HG02981 (cell line): ENCODE measurements around the gene NFATC2IP.

Source experiments
- ATAC-seq: cut with Tn5 transposase; IDR thresholded peaks from one replicate; pipeline ENCODE4 v1.9.1; 2021; ENCODE audit warnings: mild to moderate bottlenecking, moderate library complexity; ENCODE audit not compliant: unreplicated experiment

NFATC2IP gene

DNA sequence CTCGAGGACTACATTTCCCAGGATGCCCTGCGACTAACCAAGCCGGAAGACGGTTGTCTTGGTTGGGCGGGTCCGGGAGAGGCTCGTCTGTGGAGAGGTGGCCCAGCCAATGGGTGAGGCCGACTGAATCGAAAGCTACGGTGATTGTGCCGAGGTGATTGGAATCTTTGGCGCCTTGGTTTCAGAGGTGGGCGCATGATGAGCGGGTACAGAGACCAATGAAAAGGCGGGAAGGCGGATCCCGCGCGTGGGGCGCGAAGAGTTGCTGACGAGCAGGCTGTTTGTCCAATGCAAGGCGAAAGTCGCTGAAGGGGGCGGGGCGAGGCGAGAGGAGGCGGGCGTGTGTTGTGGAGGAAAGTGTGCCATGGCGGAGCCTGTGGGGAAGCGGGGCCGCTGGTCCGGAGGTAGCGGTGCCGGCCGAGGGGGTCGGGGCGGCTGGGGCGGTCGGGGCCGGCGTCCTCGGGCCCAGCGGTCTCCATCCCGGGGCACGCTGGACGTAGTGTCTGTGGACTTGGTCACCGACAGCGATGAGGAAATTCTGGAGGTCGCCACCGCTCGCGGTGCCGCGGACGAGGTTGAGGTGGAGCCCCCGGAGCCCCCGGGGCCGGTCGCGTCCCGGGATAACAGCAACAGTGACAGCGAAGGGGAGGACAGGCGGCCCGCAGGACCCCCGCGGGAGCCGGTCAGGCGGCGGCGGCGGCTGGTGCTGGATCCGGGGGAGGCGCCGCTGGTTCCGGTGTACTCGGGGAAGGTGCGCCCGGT lies at the start of gene NFATC2IP:
TSS of gene NFATC2IP (plus strand) at position 290 of the 762 bp plus-strand sequence. CDS start at position 365, 75 bp downstream.
- peak; percentile 90 for ATAC-seq

DNA sequence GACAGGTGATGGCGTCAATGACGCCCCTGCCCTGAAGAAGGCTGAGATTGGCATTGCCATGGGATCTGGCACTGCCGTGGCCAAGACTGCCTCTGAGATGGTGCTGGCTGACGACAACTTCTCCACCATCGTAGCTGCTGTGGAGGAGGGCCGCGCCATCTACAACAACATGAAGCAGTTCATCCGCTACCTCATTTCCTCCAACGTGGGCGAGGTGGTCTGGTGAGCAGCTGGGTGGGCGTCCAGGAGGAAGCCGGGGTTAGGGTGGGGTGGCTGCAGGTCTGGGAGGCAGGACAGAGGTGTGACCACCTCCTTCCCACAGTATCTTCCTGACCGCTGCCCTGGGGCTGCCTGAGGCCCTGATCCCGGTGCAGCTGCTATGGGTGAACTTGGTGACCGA lies 48.9 kb upstream of the NFATC2IP start:
- ATAC-seq = no peak

DNA sequence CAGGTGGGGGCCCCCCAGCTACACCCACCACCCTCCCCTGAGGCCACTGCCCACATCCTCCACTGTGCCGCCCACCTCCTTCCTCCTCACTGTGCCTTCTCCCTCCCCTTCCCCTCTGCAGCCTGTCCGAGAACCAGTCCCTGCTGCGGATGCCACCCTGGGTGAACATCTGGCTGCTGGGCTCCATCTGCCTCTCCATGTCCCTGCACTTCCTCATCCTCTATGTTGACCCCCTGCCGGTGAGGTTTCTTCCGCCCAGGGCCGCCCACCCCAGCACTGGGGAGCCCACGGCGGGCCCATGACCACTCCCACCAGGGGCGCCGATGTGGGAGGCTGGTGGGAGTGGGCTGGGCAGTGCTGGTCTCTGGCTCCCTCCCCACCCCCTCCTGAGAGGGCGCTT lies 47.8 kb upstream of the NFATC2IP start:
- ATAC-seq = no peak

DNA sequence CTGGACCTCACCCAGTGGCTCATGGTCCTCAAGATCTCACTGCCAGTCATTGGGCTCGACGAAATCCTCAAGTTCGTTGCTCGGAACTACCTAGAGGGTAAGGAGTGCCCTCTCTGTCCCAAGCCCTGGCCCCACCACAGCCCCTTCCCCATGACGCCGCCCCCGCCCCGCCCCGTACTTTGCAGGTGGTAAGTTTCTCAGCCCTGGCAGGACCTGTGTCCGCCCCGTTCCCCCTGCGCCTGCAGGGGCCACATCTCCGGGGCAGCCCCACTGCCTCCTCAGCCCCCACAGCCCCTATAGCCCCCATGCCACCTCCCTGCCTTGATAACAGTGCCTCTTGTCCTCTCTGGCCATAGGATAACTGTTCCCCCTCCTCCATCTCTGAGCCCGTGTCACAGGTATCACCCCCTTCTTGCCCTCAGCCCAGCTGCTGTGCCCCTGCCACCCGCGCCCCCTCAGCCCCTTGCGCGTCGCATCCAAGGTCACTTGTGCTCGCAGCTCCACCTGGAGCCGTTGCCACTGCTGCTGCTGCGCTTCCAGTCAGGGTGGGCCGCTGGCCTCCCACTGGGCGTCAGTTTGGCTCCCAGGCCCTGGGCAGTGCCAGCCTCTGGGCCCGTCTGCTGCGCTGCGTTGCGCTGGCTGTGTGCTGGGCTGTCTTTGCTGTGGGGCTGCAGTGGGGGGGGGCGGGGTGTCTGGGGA lies 47.2 kb upstream of the NFATC2IP start:
- ATAC-seq = no peak

DNA sequence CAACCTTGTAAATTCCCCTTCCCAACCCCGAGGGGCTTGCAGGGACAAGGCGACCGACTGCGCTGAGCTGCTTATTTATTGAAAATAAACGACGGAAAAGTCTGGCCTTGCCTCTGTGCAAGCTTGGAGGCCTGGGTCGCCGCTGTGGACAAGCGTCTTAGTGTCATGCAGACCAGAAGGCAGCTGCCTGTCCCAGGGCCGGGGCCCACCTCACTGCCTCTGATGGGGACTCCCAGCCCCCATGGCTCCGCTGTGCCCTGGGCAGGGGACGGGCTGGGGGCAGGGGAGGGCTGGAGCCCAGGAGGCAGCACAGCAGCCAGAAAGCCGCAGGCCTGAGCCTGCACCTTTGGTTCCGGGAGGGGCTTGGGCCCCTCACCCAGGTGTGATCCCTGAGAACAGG lies 46.4 kb upstream of the NFATC2IP start:
- ATAC-seq = no peak

DNA sequence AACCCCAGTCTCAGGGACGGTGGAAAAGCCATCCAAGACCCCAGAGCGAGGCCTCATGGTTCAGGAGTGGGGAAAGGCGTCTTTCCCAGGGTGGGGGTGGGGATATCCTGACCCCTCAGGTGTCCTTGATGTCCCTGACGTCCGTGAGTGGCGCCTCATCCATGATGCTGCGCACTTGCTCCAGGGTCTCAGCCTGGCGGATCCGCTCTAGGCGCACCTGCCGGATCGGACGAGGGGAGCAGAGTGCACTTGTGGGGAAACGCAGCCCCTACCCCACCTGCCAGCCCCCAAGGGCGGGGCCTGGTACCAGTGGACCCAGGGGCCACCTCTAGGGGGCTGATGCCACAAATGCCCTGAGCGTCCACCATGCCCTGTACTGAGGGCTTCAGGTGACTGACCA lies 45.9 kb upstream of the NFATC2IP start:
- ATAC-seq = no peak

DNA sequence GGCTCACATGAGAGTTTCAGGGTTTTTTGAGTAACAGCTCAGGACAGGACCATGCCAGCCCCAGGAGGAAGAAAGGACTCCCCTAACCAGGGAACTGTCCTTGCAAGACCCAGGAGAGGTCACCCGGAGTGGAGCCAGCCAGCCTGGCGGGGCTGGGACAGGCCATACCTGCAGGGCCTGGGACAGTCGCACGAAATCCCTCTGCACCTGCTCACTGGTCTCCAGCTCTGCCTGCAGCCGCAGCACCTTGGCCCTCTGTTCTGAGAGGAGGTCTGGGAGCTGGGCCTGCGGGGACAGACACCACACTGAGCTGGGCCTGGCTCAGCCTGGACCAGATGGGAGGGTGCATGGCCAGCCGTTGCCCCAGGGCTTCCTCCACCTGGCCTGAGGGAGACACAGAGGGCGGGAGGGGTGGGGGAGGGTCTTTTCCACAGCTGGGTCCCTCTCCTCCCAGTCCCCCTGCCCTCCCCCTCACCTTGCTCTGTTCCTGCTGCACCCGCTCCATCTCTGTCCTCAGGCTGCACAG lies 45.4 kb upstream of the NFATC2IP start:
- no peak for ATAC-seq

DNA sequence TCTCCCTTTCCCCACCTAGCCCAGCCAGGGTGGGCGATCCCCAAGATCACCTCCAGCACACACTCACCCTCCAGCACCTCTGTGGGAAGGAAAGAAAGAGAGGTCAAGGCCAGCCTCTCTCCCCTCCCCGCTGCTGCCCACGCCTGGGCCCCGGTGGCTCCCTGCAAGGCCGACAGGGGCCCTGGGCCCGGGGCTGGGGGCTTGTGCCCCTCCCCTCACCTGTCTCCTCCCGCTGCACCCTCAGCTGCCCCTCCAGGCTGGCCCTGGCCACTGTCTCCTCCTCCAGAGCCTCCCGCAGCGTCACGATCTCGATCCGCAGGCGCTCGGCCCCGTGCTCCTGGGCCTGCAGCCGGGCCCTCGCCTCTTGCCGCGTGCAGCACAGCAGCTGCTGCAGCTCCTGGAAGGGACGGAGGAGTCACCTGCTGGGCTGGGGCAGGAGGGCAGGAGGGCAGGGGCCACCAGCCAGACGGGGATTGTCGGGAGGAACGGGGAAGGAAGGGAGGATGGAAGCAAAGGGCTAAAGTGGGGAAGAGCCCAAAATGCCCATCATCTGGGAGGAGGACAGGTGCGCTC lies 44.9 kb upstream of the NFATC2IP start:
- ATAC-seq = no peak

DNA sequence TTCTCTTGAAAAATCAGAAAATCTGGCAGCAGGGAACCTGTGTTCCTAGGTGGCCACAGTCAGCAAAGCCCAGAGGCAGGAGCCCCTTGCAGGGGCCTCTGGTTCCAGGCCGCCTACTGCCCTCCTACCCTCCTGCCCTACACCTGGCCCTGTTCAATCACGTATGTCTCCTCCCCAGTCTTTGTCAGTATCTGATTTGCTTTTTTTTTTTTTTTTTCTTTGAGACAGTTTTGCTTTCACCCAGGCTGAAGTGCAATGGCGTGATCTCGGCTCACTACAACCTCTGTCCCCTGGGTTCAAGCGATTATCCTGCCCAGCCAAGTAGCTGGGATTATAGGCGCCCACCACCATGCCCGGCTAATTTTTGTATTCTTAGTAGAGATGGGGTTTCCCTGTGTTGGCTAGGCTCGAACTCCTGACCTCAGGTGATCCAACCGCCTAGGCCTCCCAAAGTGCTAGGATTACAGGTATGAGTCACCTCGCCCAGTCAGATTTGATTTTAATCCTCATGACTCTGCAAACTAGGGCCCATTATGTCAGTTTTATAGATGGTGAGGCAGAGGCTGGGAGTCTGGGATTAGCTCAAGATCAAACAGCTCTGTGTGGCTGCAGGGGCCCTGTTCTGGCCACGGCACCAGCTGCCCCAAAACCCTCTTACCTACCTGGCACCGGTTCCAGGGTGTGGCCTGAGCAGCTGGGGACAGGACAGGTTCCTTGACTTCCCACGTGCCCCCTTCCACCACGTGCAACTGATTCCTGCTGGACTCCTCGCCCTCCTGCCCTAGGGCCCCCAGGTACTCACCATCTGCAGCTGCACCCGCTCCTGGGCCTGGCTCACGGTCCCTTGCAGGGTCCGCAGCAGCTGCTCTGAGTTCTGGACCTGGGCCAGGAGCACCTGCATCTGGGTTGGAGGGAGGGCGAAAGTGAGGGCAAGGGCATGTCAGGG lies 40.4 kb upstream of the NFATC2IP start:
- no peak for ATAC-seq

DNA sequence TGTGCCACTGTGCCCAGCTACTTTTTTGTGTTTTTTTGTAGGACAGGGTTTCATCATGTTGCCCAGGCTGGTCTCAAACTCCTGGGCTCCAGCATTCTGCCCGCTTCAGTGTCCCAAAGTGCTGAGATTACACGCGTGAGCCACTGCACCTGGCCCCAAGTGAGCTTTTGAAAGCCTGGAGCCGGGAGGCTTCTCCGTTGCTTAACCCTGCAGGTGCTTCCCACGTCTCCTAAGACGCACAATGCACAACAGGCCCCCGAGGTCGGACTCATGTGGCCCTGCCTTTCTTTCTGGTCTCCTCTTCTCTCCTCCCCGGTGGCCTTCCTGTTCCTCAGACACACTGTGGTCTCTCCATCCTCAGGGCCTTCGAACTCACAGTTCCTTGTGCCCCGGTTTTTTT lies 38.2 kb upstream of the NFATC2IP start:
- ATAC-seq = no peak

DNA sequence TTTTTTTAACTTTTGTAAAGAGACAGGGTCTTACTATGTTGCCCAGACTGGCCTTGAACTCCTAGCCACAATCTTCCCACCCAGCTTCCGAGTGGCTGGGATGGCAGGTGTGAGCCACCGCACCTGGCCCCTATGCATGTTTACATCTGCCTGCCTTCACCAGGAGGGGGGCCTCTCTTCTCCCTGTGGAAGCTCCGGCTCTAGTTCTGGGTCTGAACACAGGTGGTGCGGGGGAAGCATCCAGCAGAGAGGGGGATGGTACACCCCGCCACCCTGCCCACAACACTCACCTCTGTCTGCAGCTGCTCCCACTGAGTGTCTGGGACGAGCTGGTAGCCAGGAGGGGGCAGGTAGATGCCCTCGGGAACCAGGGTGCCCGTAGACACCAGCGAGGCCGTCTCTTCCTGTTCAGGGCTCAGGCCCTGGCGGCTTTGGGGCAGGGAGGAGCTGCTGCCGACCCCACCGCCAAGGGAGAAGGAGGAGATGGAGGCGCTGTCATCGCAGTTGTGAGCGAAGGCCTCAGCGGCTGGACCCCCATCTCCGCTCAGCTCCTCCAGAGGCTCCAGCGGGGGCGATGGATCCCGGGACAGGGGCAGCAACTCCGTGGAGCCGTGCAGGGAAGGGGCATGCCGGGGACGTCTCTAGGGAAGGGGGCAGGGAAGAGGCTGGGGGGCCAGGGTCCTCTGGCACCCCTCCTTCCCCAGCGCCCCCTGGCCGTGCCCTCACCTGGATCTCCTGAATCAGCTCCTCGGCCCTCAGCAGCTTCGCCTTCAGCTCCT lies 36.6 kb upstream of the NFATC2IP start:
- ATAC-seq = no peak

DNA sequence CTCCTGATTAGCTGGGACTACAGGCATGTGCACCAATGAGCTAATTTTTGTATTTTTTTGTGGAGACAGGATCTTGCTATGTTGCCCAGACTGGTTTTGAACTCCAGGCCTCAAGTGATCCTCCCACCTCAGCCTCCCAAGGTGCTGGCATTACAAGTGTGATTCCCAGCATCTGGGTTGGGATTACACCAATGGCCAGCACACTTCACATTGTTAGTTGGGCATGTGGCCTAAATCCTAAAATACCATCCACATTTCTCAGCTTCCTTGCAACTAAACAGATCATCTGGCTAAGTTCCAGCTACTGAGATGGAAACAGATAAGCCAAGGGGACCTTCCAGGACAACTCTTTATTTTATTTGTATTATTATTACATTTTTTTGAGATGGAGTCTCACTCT lies 35.6 kb upstream of the NFATC2IP start:
- ATAC-seq = no peak

DNA sequence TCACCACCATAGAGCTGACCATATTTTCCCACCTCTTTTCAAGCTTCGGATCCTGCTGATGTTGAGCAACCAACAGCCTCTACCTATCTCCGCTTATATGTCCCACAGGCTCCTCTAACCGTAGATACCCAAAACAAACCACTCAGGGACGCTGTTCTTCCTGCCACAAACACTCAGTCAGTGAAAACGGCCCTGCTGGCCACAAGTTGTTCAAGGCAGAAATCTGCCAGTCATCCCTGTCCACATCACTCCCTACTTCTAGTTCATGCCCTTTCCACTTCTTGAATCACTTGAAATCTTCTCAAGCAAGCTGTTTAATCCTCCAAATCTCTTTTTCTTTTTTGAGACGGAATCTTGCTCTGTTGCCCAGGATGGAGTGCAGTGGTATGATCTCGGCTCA lies 33.6 kb upstream of the NFATC2IP start:
- ATAC-seq = no peak

DNA sequence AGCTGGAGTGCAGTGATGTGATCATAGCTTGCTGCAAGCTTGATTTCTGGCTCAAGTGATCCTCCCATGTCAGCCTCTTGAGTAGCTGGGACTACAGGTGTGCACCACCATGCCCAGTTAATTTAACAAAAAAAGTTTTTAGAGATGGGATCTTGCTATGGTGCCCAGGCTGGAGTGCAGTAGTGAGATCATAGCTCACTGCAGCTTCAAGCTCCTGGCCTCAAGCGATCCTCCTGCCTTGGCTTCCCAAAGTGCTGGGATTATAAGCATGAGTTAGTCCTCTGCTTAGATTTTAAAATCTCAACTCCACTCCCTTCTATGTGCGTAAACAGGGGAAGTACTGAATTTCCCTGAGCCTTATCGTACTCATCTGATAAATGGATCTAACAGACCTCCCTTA lies 32.0 kb upstream of the NFATC2IP start:
- ATAC-seq = no peak

DNA sequence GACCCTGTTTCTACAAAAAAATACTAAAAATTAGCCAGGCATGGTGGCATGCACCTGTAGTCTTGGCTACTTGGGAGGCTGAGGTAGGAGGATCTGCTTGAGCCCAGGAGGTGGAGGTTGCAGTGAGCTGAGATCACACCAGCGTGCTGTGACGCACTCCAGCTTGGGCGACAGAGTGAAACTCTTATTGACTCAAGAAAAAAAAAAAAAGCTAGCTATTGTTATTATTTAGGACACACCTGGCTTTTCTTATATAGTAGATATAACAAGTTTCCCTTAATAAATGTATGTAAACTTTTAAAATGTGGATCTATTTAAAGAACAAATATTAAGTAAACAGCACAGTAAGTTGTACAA lies 27.5 kb upstream of the NFATC2IP start:
- no peak for ATAC-seq

DNA sequence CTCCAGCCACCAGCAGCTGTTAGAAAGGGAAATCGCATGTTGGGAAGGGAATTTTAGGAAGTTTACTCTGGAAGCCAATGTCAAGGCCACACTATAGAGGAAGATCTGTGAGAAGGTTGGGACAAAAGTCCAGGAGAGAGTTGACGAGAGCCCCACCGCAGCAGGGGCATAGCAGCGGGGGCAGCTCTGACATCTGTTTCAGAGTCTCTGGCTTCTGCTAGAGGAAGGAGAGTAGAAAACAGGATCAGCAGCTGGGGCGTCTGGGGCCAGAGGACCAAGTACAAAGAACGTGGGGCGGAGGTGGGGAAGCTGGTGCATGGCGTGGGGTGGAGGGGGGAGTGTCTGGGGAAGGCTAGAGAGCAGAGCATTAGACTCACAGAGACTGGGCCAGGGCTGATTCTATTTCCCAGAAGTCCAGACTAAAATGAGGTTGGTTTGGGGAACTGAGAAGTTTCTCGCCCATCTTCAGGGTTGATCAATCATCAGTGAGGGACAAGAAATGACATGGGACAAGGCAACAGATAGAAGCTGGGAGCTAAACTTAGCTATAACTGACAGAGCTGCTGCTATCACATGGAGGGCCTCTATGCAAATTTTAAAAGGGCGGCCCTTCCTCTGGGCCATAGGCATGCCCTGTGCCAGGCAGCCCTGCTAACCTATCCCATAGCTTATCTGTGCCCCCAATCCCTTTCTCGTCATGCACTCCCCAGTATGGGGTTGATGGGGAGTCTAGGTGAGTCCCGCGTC lies 26.9 kb upstream of the NFATC2IP start:
- peak; percentile 47 for ATAC-seq

DNA sequence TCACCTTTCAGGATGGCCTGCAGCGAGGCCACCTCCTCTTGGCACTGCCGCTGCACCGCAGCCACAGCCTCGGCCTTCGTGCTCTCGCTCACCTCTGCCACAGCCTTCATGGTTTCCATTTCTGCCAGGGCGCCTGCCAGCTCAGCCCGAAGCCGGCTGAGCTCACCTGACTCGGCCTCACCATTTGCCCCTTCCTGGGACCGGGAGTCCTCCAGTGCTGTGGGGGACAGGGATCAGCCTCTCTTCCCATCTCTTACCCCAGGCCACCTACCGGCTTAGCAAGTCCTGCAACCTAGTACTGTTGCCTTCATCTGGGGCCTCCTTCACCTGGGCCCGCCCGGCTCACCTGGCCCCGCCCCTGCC lies 26.4 kb upstream of the NFATC2IP start:
- no peak for ATAC-seq

DNA sequence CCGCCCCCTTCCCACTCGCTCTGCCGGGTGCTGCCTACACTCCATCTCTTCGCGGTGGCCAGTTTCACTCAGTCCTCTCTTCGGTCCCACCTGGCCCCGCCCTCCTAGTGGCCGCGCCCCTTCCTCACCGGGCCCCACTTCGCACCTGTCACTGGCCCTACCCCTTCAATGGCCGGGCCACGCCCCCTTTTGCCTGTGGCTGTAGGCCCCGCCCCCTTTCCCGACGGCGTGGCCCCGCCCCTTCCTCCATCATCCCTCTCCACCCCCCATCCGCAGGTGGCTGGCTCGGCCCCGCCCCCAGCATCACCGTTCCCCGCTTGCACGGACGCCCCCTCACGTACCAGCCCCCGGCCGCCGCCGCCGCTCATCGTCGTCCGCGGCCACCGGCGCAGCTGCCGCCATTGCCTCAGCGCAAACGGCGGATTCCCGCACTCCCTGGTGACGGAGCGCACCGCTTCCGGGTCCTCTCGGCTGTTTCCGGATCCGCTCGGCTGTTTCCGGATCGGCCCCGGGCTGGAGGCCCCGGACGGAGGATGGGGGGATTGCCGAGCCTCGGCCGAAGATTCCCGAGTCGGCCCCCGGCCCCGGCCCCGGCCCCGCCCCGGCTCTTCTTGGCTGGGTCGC lies 25.9 kb upstream of the NFATC2IP start, which contains the start of gene RABEP2:
TSS of gene RABEP2 (minus strand) at position 477 of the 624 bp plus-strand sequence. CDS start at position 402, 75 bp downstream.
- peak; percentile 62 for ATAC-seq
